Liver (tissue), 3 donors: ENCODE data around the gene AP1S3.

ENCODE experiments used
- EGR1 ChIP-seq, 2 donors: IDR thresholded peaks; 2 replicates each; pipeline ENCODE4 v1.6.1; 2016 to 2018; ENCODE audit warnings: antibody characterized with exemption in 2 of 2, low read depth in 2 of 2
- FOXA1 ChIP-seq: IDR thresholded peaks from 2 replicates; pipeline ENCODE4 v1.6.1; 2016; ENCODE audit warnings: antibody characterized with exemption
- MAX ChIP-seq: IDR thresholded peaks from 2 replicates; pipeline ENCODE4 v1.6.1; 2016; ENCODE audit warnings: antibody characterized with exemption
- NR2F2 ChIP-seq: IDR thresholded peaks from 2 replicates; pipeline ENCODE4 v1.6.1; 2016; ENCODE audit warnings: antibody characterized with exemption
- RAD21 ChIP-seq, 2 donors: IDR thresholded peaks; 2 replicates each; pipeline ENCODE4 v1.6.1; 2016; ENCODE audit warnings: antibody characterized with exemption in 2 of 2, mild to moderate bottlenecking in 2 of 2
- SP1 ChIP-seq: IDR thresholded peaks from 2 replicates; pipeline ENCODE4 v1.6.1; 2018; ENCODE audit warnings: antibody characterized with exemption, mild to moderate bottlenecking
- TAF1 ChIP-seq: conservative IDR thresholded peaks from 2 replicates; pipeline ENCODE4 v1.6.1; 2016; ENCODE audit warnings: antibody characterized with exemption, mild to moderate bottlenecking
- YY1 ChIP-seq: IDR thresholded peaks from 2 replicates; pipeline ENCODE4 v1.6.1; 2016; ENCODE audit warnings: antibody characterized with exemption, mild to moderate bottlenecking
- ZBTB33 ChIP-seq: IDR thresholded peaks from 2 replicates; pipeline ENCODE4 v1.6.1; 2016; ENCODE audit warnings: antibody characterized with exemption
- TF ChIP-seq, protein P1 (sequence below): fragments of 150-350 bp; IDR thresholded peaks from 2 replicates; pipeline ENCODE4 v1.5.1; 2017; ENCODE audit warnings: improper control_type of control experiment, low read depth, low read length; ENCODE audit not compliant: missing input control
- TF ChIP-seq, protein P2 (sequence below): IDR thresholded peaks from 2 replicates; pipeline ENCODE4 v1.6.1; 2016; ENCODE audit warnings: antibody characterized with exemption, mild to moderate bottlenecking
- donor health status: healthy.
- donor health status: healthy.

GRCh38 chr2:223855426-223855825, 18.0 kb upstream of the AP1S3 start:
- TF ChIP-seq, protein P1, sequence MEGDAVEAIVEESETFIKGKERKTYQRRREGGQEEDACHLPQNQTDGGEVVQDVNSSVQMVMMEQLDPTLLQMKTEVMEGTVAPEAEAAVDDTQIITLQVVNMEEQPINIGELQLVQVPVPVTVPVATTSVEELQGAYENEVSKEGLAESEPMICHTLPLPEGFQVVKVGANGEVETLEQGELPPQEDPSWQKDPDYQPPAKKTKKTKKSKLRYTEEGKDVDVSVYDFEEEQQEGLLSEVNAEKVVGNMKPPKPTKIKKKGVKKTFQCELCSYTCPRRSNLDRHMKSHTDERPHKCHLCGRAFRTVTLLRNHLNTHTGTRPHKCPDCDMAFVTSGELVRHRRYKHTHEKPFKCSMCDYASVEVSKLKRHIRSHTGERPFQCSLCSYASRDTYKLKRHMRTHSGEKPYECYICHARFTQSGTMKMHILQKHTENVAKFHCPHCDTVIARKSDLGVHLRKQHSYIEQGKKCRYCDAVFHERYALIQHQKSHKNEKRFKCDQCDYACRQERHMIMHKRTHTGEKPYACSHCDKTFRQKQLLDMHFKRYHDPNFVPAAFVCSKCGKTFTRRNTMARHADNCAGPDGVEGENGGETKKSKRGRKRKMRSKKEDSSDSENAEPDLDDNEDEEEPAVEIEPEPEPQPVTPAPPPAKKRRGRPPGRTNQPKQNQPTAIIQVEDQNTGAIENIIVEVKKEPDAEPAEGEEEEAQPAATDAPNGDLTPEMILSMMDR = no peak
- TF ChIP-seq SP1 = no peak
- no peak for TF ChIP-seq EGR1 (IDR thresholded peaks at IDR 0.05; ENCODE audit: low read depth in 2 of 2)
- TF ChIP-seq NR2F2 = no peak
- TF ChIP-seq FOXA1 = no peak
- TF ChIP-seq ZBTB33 = no peak
- TF ChIP-seq YY1 = no peak
- TF ChIP-seq RAD21 (IDR thresholded peaks at IDR 0.05) = no peak
- no peak for TF ChIP-seq TAF1
- TF ChIP-seq, protein P2, sequence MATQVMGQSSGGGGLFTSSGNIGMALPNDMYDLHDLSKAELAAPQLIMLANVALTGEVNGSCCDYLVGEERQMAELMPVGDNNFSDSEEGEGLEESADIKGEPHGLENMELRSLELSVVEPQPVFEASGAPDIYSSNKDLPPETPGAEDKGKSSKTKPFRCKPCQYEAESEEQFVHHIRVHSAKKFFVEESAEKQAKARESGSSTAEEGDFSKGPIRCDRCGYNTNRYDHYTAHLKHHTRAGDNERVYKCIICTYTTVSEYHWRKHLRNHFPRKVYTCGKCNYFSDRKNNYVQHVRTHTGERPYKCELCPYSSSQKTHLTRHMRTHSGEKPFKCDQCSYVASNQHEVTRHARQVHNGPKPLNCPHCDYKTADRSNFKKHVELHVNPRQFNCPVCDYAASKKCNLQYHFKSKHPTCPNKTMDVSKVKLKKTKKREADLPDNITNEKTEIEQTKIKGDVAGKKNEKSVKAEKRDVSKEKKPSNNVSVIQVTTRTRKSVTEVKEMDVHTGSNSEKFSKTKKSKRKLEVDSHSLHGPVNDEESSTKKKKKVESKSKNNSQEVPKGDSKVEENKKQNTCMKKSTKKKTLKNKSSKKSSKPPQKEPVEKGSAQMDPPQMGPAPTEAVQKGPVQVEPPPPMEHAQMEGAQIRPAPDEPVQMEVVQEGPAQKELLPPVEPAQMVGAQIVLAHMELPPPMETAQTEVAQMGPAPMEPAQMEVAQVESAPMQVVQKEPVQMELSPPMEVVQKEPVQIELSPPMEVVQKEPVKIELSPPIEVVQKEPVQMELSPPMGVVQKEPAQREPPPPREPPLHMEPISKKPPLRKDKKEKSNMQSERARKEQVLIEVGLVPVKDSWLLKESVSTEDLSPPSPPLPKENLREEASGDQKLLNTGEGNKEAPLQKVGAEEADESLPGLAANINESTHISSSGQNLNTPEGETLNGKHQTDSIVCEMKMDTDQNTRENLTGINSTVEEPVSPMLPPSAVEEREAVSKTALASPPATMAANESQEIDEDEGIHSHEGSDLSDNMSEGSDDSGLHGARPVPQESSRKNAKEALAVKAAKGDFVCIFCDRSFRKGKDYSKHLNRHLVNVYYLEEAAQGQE = no peak
- no peak for TF ChIP-seq MAX
